Measurements from ENCODE around the gene ZNF407. TPM values are rescaled to one million over a fixed set of nuclear protein-coding genes. Genes with fewer than 3 reads are reported as not detected.
"Not testable (repeated sequence)": the region's sequence is repeated elsewhere in the genome, so short reads cannot be mapped to it uniquely, and the experiment has no call there.

ZNF407 gene
- total and polyA plus RNA-seq, 8 donors, result 2.1 to 49.0 (median 14.6) TPM

DNA sequence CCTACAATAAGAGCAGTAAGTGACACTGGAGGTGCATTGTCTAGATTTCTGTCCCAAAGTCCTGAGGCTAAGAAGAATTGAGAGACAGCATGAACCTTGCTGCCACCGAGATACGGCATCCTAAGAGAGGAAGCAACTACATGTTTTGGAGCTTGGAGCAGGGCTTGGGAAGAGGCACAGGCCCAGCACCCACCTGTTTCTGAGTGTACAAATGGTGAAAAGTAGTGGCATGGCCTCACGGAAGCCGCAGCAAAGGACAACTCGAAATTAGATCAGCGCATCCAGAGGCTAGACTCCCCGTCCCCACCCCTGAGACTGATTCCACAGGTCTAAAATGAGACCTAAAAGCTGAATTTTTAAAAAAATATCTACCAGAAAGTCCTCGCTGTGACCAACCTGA lies 483.8 kb downstream of the ZNF407 start:
- Histone ChIP-seq H3K36me3 (no peaks in the 10 kb centered on the region), H3K4me3 (no peak overlapping the region), H3K27me3 (no peaks in the 10 kb centered on the region), H3K9me3 (peaks cover 0 to 20% (median 13%) of the 10 kb centered on the region in 4 donors), H3K4me1 (no peaks in the 10 kb centered on the region), H3K27ac (no peak overlapping the region)
- DNase-seq, result no peak
- intact Hi-C loops (cut with DNase I; ENCODE audit: low total_unique reads), result no loop called here
- TF ChIP-seq EP300 (IDR thresholded peaks at IDR 0.05), result no peak
- no peak for TF ChIP-seq POLR2AphosphoS5 (IDR thresholded peaks at IDR 0.05)
- no peak for TF ChIP-seq CTCF (IDR thresholded peaks at IDR 0.05)
- no peak for TF ChIP-seq POLR2A (IDR thresholded peaks at IDR 0.05)
- 90 to 93% (median 91%) methylated on average over 8 of the region's 8 CpGs for WGBS, 5 donors

- no peak overlapping the region for H3K27ac ChIP-seq
- H3K27me3 ChIP-seq, result no peaks in the 10 kb centered on the region
- H3K4me1 ChIP-seq, result no peaks in the 10 kb centered on the region
- no peak for TF ChIP-seq CTCF (IDR thresholded peaks at IDR 0.05)
- TF ChIP-seq EP300 (IDR thresholded peaks at IDR 0.05), result no peak
- TF ChIP-seq POLR2AphosphoS5 (IDR thresholded peaks at IDR 0.05), result no peak
- TF ChIP-seq POLR2A (IDR thresholded peaks at IDR 0.05), result no peak
- H3K4me3 ChIP-seq, result no peak overlapping the region
- peaks cover 0 to 10% (median 4%) of the 10 kb centered on the region in 4 donors for H3K9me3 ChIP-seq
- WGBS, 5 donors, result 88 to 100% (median 98%) methylated on average over 5 of the region's 5 CpGs
- DNase-seq, result no peak
- no peaks in the 10 kb centered on the region for H3K36me3 ChIP-seq
- intact Hi-C loops (cut with DNase I; ENCODE audit: low total_unique reads), result no loop called here
Observed at GRCh38 chr18:75083131-75083530, 485.5 kb downstream of the ZNF407 start.

GRCh38 chr18:75083761-75084160 lies 486.1 kb downstream of the ZNF407 start:
- Histone ChIP-seq H3K4me1 (no peaks in the 10 kb centered on the region), H3K4me3 (no peak overlapping the region), H3K36me3 (no peaks in the 10 kb centered on the region), H3K27me3 (no peaks in the 10 kb centered on the region), H3K27ac (no peak overlapping the region), H3K9me3 (peaks cover 0 to 6% (median 0%) of the 10 kb centered on the region in 4 donors)
- intact Hi-C loops (cut with DNase I; ENCODE audit: low total_unique reads), result no loop called here
- WGBS, 5 donors, result 80 to 88% (median 83%) methylated on average over 8 to 9 of the region's 9 CpGs
- TF ChIP-seq EP300 (IDR thresholded peaks at IDR 0.05) (no peak), CTCF (IDR thresholded peaks at IDR 0.05) (no peak), POLR2AphosphoS5 (IDR thresholded peaks at IDR 0.05) (no peak), POLR2A (IDR thresholded peaks at IDR 0.05) (no peak)
- DNase-seq, result no peak

GRCh38 chr18:75085676-75086075 lies 488.0 kb downstream of the ZNF407 start:
- H3K9me3 ChIP-seq; H3K27ac ChIP-seq; H3K27me3 ChIP-seq; H3K4me3 ChIP-seq; DNase-seq; H3K4me1 ChIP-seq; H3K36me3 ChIP-seq; intact Hi-C loops (cut with DNase I; ENCODE audit: low total_unique reads): not testable (repeated sequence)
- 88 to 97% (median 94%) methylated on average over 8 of the region's 8 CpGs for WGBS, 5 donors

- H3K4me1 ChIP-seq, result no peaks in the 10 kb centered on the region
- WGBS, 5 donors, result 93 to 97% (median 96%) methylated on average over 9 of the region's 9 CpGs
- no peaks in the 10 kb centered on the region for H3K27me3 ChIP-seq
- intact Hi-C loops (cut with DNase I; ENCODE audit: low total_unique reads), result no loop called here
- no peak overlapping the region for H3K27ac ChIP-seq
- no peak for DNase-seq
- no peak overlapping the region for H3K4me3 ChIP-seq
- no peaks in the 10 kb centered on the region for H3K36me3 ChIP-seq
- peaks cover 0 to 6% (median 0%) of the 10 kb centered on the region in 4 donors for H3K9me3 ChIP-seq
- TF ChIP-seq CTCF (IDR thresholded peaks at IDR 0.05) (no peak), POLR2AphosphoS5 (IDR thresholded peaks at IDR 0.05) (no peak)
Observed at GRCh38 chr18:75086494-75087034, 488.9 kb downstream of the ZNF407 start.

Data from stomach (tissue), 9 donors.